VCaP (cell line): ENCODE results near the gene BDKRB1.

Experiments
- H3K27ac ChIP-seq: fragments of 450-650 bp; 2 replicates; pipeline ENCODE4 v1.5.1; 2017
- CTCF ChIP-seq: fragments of 450-650 bp; conservative IDR thresholded peaks from 2 replicates; pipeline ENCODE4 v1.5.1; 2017; ENCODE audit warnings: mild to moderate bottlenecking, moderate library complexity

The BDKRB1 gene

DNA sequence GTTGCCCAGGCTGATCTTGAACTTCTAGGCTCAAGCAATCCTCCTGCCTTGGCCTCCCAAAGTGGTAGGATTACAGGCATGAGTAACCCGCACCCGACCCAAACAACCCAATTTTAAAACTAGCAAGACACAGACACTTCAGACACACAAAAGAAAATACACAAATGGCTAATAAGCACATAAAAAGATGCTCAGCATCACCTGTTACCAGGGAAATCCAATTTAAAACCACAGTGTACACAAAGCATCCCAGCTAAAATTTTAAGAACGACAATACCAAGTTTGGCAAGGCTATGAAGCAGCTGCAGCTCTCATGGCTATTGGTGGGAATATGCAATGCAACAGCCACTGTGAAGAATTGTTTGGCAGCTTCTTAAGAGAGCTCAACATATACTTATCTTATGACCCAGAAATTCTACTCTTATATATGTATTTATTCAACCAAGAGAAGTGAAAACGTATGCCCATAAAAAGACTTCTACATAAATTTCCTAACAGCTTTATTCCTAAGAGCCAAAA is 42.0 kb downstream of the BDKRB1 start:
- H3K27ac ChIP-seq = 0 out of 2 replicates have a peak overlapping the region, but pooled peaks have one; percentile 20
- no peak for TF ChIP-seq CTCF

- H3K27ac ChIP-seq = no peak overlapping the region
- no peak for TF ChIP-seq CTCF
These were observed 43.4 kb downstream of the BDKRB1 start for GRCh38 chr14:96299441-96299840.

GRCh38 chr14:96303981-96304380 is 48.0 kb downstream of the BDKRB1 start:
- no peak overlapping the region; the same call in 1 of the 2 replicates for H3K27ac ChIP-seq
- no peak for TF ChIP-seq CTCF

DNA sequence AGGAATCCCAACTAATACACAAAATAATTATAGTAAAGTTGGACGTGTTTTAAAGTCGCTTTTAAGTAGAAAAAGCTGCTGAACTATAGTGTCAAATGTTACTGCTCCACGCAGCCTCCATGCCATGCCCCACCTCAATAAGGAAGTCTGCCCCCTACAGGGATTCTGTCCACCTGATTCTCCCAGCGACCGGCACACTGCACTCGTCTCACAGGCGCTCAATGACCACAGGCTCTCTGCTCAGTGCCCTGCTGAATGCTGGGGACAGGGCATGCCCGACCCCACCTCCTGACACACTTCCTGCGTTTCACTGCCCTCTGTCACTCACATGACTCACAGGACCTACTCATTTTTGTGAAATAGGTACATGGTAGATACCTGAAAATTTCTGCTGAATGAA is 48.9 kb downstream of the BDKRB1 start:
- no peak; the same call in 1 of the 2 replicates for TF ChIP-seq CTCF
- peak overlapping the region; percentile 98; the same call in 1 of the 2 replicates for H3K27ac ChIP-seq

DNA sequence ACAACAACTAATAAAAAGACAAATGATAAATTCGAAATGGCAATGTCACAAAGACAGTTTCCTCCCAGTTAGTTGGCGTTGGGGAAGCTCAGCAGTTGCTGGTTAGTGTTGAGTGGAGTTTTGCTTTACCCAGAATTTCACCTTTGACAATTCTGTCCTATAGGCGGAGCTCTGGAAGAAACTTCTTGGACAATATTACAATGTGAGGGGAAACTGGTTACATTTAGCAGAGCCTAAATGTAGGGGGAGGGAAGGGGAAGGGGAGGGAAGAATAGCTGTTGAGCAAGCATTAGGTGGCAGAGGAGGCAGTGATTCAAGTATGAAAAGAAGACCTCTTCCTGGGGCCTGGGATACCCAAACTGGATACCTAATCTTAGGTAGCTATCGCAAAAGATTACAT is 51.4 kb downstream of the BDKRB1 start:
- no peak for TF ChIP-seq CTCF

GRCh38 chr14:96309133-96309895 is 53.3 kb downstream of the BDKRB1 start:
- peak overlapping the region; percentile 98 for H3K27ac ChIP-seq
- no peak for TF ChIP-seq CTCF

More for the DNA sequence above, 51.4 kb downstream of the BDKRB1 start:
- peak overlapping the region; percentile 98; the same call in 1 of the 2 replicates for H3K27ac ChIP-seq

- TF ChIP-seq CTCF = no peak
- H3K27ac ChIP-seq = peak overlapping the region; percentile 98
These were observed 53.9 kb downstream of the BDKRB1 start for GRCh38 chr14:96309896-96310330.
